ENCODE measurements around the gene PRSS57. TPM values are rescaled to one million over a fixed set of nuclear protein-coding genes. Genes with fewer than 3 reads are reported as not detected.

Gene PRSS57
- total RNA-seq, 1 donor from 2014 or later, result not detected

DNA sequence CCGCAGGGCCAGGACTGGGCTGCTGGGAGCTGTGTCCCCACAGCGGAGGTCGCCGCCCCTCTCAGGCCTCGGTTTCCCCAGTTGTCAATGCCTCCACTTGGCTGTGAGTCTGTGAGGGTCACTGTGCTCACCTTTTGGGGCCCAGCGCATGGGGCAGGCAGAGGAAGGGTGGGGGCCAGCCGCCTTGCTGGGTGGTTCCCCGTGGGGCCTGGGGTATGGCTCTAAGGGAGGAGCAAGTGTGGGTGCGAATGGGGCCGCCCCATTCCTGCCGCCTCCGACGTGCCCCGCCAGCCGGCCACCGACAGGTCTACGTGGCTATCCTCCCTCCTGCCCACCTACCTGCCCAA lies 56.4 kb downstream of the PRSS57 start:
- DNase-seq (ENCODE audit: low read depth in 2 of 2), result no peak

Other genes starting within 250 kb of the PRSS57 start
- 7.6 and 35.0 TPM in 2 replicates for gene SHC2, start 234.4 kb downstream of the PRSS57 start, total RNA-seq
- gene MADCAM1, start 199.0 kb downstream of the PRSS57 start, total RNA-seq, result 0.13 TPM in 1 of 2 replicates, not detected in the other
- gene TPGS1, start 188.0 kb downstream of the PRSS57 start, total RNA-seq, result 27.5 and 31.9 TPM in 2 replicates
- gene CDC34, start 163.7 kb downstream of the PRSS57 start, total RNA-seq, result 85.2 and 89.6 TPM in 2 replicates
- gene GZMM, start 151.4 kb downstream of the PRSS57 start, total RNA-seq, result not detected in 2 replicates
- 205 and 268 TPM in 2 replicates for gene BSG, start 122.9 kb downstream of the PRSS57 start, total RNA-seq
- gene HCN2, start 105.6 kb downstream of the PRSS57 start, total RNA-seq, result 0.39 and 0.76 TPM in 2 replicates
- 19.3 and 23.9 TPM in 2 replicates for gene POLRMT, start 61.9 kb downstream of the PRSS57 start, total RNA-seq
- not detected in 2 replicates for gene FGF22, start 55.6 kb downstream of the PRSS57 start, total RNA-seq
- gene RNF126, start 32.2 kb downstream of the PRSS57 start, total RNA-seq, result 18.9 and 30.0 TPM in 2 replicates
- gene FSTL3, start 19.1 kb downstream of the PRSS57 start, total RNA-seq, result 3.1 and 5.9 TPM in 2 replicates
- gene PALM, start 13.5 kb upstream of the PRSS57 start, total RNA-seq, result 35.3 and 54.0 TPM in 2 replicates
- gene MISP, start 55.7 kb upstream of the PRSS57 start, total RNA-seq, result not detected in 2 replicates
- 128 and 154 TPM in 2 replicates for gene PTBP1, start 102.0 kb upstream of the PRSS57 start, total RNA-seq
- 0.38 and 0.39 TPM in 2 replicates for gene PLPPR3, start 126.5 kb upstream of the PRSS57 start, total RNA-seq
- gene AZU1, start 132.4 kb upstream of the PRSS57 start, total RNA-seq, result not detected in 2 replicates
- not detected in 2 replicates for gene PRTN3, start 145.5 kb upstream of the PRSS57 start, total RNA-seq
- gene ELANE, start 156.9 kb upstream of the PRSS57 start, total RNA-seq, result not detected in 2 replicates
- gene CFD, start 164.2 kb upstream of the PRSS57 start, total RNA-seq, result 2.2 and 2.5 TPM in 2 replicates
- 20.2 and 30.7 TPM in 2 replicates for gene MED16, start 197.7 kb upstream of the PRSS57 start, total RNA-seq
- gene RNU6-9, start 198.0 kb upstream of the PRSS57 start, total RNA-seq, result not detected in 2 replicates
- gene R3HDM4, start 217.8 kb upstream of the PRSS57 start, total RNA-seq, result 29.4 and 47.7 TPM in 2 replicates
- gene KISS1R, start 221.9 kb upstream of the PRSS57 start, total RNA-seq, result under 0.01 TPM in 1 of 2 replicates, not detected in the other
- gene ARID3A, start 230.6 kb upstream of the PRSS57 start, total RNA-seq, result 4.2 and 7.2 TPM in 2 replicates